Measurements from ENCODE around the gene ERGIC1. TPM values are rescaled to one million over a fixed set of nuclear protein-coding genes. Genes with fewer than 3 reads are reported as not detected.
A peak's percentile ranks its signal among the peaks of the same experiment; 100 is the strongest.
"Not testable (repeated sequence)": the region's sequence is repeated elsewhere in the genome, so short reads cannot be mapped to it uniquely, and the experiment has no call there.

The ERGIC1 gene
- total RNA-seq, 2 donors from 2014 or later = 46.5 to 93.1 TPM

DNA sequence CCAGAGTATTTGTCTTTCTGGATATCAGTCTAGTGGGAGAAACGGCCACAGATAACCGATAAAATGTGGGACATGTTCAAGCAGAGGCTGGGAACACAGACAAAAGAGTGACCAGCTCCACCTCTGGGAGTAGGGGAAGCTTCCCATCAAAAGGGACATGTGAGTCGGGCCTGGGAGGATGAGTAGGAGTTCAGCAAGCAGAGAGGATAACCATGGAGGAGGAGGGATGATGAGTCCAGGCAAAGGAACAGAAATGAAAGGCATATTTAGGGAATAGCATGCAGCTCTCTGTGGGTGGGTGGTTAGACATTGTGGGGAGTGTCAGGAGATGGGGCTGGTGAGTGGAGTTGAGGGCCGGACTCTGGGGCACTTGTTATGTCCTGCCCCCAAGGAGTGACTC, 61.5 kb downstream of the ERGIC1 start:
- Histone ChIP-seq H3K27ac (peak overlapping the region in 2 of 4 donors; percentile 11 to 34), H3K9me3 (no peaks in the 10 kb centered on the region), H3K4me3 (no peak overlapping the region), H3K36me3 (replicated peaks in 1 of 2; ENCODE audit: insufficient read depth in 1 of 2, low read depth in 2 of 2) (no peaks in the 10 kb centered on the region), H3K27me3 (no peaks in the 10 kb centered on the region), H3K4me1 (peaks cover 39% of the 10 kb centered on the region)
- intact Hi-C loops (cut with DNase I) = no loop called here
- TF ChIP-seq POLR2A (IDR thresholded peaks at IDR 0.05) = no peak
- TF ChIP-seq, protein P1, sequence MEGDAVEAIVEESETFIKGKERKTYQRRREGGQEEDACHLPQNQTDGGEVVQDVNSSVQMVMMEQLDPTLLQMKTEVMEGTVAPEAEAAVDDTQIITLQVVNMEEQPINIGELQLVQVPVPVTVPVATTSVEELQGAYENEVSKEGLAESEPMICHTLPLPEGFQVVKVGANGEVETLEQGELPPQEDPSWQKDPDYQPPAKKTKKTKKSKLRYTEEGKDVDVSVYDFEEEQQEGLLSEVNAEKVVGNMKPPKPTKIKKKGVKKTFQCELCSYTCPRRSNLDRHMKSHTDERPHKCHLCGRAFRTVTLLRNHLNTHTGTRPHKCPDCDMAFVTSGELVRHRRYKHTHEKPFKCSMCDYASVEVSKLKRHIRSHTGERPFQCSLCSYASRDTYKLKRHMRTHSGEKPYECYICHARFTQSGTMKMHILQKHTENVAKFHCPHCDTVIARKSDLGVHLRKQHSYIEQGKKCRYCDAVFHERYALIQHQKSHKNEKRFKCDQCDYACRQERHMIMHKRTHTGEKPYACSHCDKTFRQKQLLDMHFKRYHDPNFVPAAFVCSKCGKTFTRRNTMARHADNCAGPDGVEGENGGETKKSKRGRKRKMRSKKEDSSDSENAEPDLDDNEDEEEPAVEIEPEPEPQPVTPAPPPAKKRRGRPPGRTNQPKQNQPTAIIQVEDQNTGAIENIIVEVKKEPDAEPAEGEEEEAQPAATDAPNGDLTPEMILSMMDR (IDR thresholded peaks at IDR 0.05) = no peak
- no peak for ATAC-seq
- DNase-seq = no peak
- 71% methylated on average over 4 of the region's 4 CpGs for WGBS, 2 donors

DNA sequence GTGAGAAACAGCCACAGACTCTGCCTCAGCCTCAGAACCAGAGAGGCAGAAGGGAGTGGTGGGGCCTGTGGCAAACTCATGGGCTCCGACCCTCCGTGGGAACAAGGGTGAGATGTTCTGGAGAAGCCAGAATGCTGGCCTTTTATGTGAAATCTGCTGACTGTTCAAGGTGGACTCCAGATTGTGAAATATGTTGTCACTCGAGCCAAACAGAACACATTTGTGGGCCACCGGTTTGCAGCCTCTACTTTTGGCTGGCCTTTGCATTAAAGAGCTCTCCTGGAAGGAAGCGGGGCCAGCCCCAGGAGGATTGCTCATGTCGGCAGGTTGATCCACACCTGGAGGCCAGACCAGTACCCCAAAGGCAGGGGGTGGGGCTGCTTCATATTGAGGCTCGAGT, 62.4 kb downstream of the ERGIC1 start:
- Histone ChIP-seq H3K27ac (peak overlapping the region in 2 of 4 donors; percentile 64 to 100), H3K36me3 (replicated peaks in 1 of 2; ENCODE audit: insufficient read depth in 1 of 2, low read depth in 2 of 2) (no peaks in the 10 kb centered on the region), H3K27me3 (no peaks in the 10 kb centered on the region), H3K4me3 (no peak overlapping the region), H3K4me1 (peaks cover 40% of the 10 kb centered on the region), H3K9me3 (no peaks in the 10 kb centered on the region)
- DNase-seq (no peak), ATAC-seq (no peak)
- TF ChIP-seq POLR2A (IDR thresholded peaks at IDR 0.05) = no peak
- TF ChIP-seq, protein P1 (IDR thresholded peaks at IDR 0.05) = no peak
- 74 to 76% methylated on average over 7 of the region's 7 CpGs for WGBS, 2 donors
- intact Hi-C loops (cut with DNase I) = no loop called here

- WGBS, 2 donors = 88 to 91% methylated on average over 7 of the region's 7 CpGs
- peak overlapping the region in 3 of 4 donors; percentile 64 to 100 (median 99) for H3K27ac ChIP-seq
- DNase-seq; H3K9me3 ChIP-seq; intact Hi-C loops (cut with DNase I); H3K4me3 ChIP-seq; H3K27me3 ChIP-seq; ATAC-seq; H3K36me3 ChIP-seq (replicated peaks in 1 of 2; ENCODE audit: insufficient read depth in 1 of 2, low read depth in 2 of 2): not testable (repeated sequence)
- peaks cover 40% of the 10 kb centered on the region for H3K4me1 ChIP-seq
These were observed 63.0 kb downstream of the ERGIC1 start for GRCh38 chr5:172897067-172897466.

DNA sequence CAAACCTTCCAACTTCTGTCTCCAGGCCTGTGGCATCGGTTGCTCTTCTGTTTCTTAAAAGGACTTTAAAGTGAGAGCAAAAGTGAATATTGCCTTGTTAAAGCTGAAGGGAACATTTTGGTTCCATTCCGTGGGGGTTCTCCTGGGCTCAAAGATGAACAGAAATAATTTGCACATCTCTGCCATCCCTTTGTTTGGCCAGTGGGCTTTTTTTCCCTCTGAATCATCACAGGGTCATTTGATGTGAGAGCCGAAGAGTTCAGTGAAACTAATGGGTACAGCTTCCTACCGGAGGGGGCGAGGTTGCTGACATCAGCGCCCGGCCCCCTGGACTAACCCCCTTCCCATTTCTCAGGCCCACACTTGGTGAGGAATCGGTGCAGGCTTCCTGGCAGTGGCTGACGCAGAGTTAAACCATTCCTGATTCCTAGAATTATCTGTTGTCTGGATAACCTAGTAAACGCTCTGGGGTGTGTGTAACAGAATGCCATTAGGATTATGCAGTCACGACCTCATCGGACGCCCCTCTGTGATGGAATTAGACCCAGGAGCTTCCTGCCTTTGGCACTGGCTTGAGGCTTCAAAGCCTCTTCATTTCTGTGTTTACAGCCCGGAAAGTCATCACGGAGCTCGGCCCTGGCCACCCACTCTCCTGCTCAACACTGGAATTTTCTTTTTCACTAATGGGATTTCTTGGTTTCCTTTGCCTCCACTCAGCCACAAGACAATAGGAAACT, 63.6 kb downstream of the ERGIC1 start:
- H3K4me1 ChIP-seq = peaks cover 40% of the 10 kb centered on the region
- no peaks in the 10 kb centered on the region for H3K27me3 ChIP-seq
- no peaks in the 10 kb centered on the region for H3K9me3 ChIP-seq
- H3K4me3 ChIP-seq = no peak overlapping the region
- H3K27ac ChIP-seq = peak overlapping the region; percentile 41 to 100 (median 82)
- TF ChIP-seq POLR2A (IDR thresholded peaks at IDR 0.05) = no peak
- TF ChIP-seq, protein P1 (IDR thresholded peaks at IDR 0.05) = no peak
- DNase-seq (no peak), ATAC-seq (no peak)
- no peaks in the 10 kb centered on the region for H3K36me3 ChIP-seq (replicated peaks in 1 of 2; ENCODE audit: insufficient read depth in 1 of 2, low read depth in 2 of 2)
- intact Hi-C loops (cut with DNase I) = no loop called here
- 61 to 67% methylated on average over 16 of the region's 16 CpGs for WGBS, 2 donors

- Histone ChIP-seq H3K4me3 (no peak overlapping the region), H3K36me3 (replicated peaks in 1 of 2; ENCODE audit: insufficient read depth in 1 of 2, low read depth in 2 of 2) (no peaks in the 10 kb centered on the region), H3K27me3 (no peaks in the 10 kb centered on the region), H3K27ac (peak overlapping the region; percentile 41 to 100 (median 82)), H3K4me1 (peaks cover 43% of the 10 kb centered on the region), H3K9me3 (no peaks in the 10 kb centered on the region)
- ATAC-seq (no peak), DNase-seq (no peak)
- TF ChIP-seq, protein P1 (IDR thresholded peaks at IDR 0.05) = no peak
- 86 to 96% methylated on average over 3 of the region's 3 CpGs for WGBS, 2 donors
- intact Hi-C loops (cut with DNase I) = no loop called here
These were observed 64.3 kb downstream of the ERGIC1 start for GRCh38 chr5:172898218-172898842.

Measured in body of pancreas (tissue), 4 donors.